Measurements from ENCODE around the gene KIF13A.

GRCh38 chr6:17984812-17985670 is 2.4 kb downstream of the KIF13A start:
- TF ChIP-seq POLR2AphosphoS5 (IDR thresholded peaks at IDR 0.05; ENCODE audit: low read depth, low read length) (no peak), POLR2A (IDR thresholded peaks at IDR 0.05; ENCODE audit: low read depth, low read length) (no peak), TAF1 (IDR thresholded peaks at IDR 0.05; ENCODE audit: borderline replicate concordance, low read depth, low read length) (no peak)

Data from GM12892 (cell line).